Measurements from ENCODE around the gene CD70.
"Not testable (repeated sequence)": the region's sequence is repeated elsewhere in the genome, so short reads cannot be mapped to it uniquely, and the experiment has no call there.

Gene CD70

DNA sequence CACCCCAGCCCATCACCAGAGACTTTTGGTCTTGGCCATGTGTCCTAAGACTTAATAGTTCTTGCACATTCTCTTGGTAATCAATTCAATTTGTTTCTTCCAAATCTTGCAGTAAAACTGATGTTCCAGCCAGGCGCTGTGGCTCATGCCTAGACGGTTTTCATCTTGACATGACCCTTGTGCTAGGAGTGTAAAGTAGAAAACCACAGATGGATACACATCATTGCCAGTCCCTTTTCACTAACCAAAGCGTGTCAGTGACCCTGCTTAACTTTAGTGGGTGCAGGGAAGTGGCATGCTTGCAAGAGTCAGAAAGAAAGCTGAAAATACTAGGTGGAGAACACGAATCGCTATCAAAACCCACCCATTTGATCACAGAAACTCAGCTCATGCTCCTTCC, 18.0 kb upstream of the CD70 start:
- Histone ChIP-seq H3K27me3 (ENCODE audit: control insufficient read depth, insufficient read depth, low read length) (no peaks in the 10 kb centered on the region), H3K9me3 (ENCODE audit: control insufficient read depth, insufficient read depth, low read length) (no peaks in the 10 kb centered on the region), H3K4me3 (ENCODE audit: low read depth, low read length) (no peak overlapping the region), H3K36me3 (ENCODE audit: control insufficient read depth, insufficient read depth, low read length) (no peaks in the 10 kb centered on the region), H3K4me1 (ENCODE audit: control insufficient read depth, insufficient read depth, low read length) (no peaks in the 10 kb centered on the region), H3K9ac (ENCODE audit: low read depth, low read length) (no peak overlapping the region)

DNA sequence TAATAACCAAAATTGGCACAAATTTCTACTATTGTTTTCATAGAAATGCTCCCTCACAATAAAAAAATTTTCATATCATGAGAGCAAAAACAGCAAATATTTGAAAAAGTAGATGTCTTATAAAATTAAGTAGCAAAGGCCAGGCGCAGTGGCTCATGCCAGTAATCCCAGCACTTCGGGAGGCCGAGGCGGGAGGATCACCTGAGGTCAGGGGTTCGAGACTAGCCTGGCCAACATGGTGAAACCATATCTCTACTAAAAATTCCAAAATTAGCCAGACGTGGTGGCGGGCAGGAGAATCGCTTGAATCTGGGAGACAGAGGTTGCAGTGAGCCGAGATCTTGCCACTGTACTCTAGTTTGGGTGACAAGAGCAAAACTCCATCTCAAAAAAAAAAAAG, 17.2 kb upstream of the CD70 start:
- not testable (repeated sequence) for H3K4me1 ChIP-seq (ENCODE audit: control insufficient read depth, insufficient read depth, low read length); H3K36me3 ChIP-seq (ENCODE audit: control insufficient read depth, insufficient read depth, low read length); H3K9ac ChIP-seq (ENCODE audit: low read depth, low read length); H3K27me3 ChIP-seq (ENCODE audit: control insufficient read depth, insufficient read depth, low read length); H3K9me3 ChIP-seq (ENCODE audit: control insufficient read depth, insufficient read depth, low read length); H3K4me3 ChIP-seq (ENCODE audit: low read depth, low read length)

DNA sequence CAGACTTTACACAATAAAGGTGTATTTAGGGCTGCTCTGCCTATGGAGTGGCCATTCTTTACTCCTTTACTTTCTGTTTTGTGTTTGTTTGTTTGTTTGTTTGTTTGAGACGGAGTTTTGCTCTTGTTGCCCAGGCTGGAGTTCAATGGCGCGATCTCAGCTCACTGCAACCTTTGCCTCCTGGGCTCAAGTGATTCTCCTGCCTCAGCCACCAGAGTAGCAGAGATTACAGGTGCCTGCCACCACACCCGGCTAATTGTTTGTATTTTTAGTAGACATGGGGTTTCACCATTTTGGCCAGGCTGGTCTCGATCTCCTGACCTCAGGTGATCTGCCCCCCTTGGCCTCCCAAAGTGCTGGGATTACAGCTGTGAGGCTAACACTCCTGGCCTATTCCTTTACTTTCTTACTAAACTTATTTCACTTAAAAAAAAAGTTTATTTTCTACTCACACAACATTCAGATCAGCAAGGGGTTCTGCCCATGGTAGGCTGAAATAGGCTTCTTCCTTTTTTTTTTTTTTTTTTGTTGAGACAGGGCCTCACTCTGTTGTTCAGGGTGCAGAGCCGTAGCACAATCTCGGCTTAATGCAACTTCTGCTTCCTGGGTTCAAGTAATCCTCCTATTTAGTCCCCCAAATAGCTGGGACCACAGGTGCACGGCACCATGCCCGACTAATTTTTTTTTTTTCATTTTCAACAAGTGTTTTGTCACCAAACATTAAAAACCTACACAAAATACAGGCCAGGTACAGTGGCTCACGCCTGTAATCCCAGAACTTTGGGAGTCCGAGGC, 15.5 kb upstream of the CD70 start:
- H3K36me3 ChIP-seq (ENCODE audit: control insufficient read depth, insufficient read depth, low read length); H3K9me3 ChIP-seq (ENCODE audit: control insufficient read depth, insufficient read depth, low read length); H3K9ac ChIP-seq (ENCODE audit: low read depth, low read length); H3K4me1 ChIP-seq (ENCODE audit: control insufficient read depth, insufficient read depth, low read length); H3K4me3 ChIP-seq (ENCODE audit: low read depth, low read length); H3K27me3 ChIP-seq (ENCODE audit: control insufficient read depth, insufficient read depth, low read length): not testable (repeated sequence)

DNA sequence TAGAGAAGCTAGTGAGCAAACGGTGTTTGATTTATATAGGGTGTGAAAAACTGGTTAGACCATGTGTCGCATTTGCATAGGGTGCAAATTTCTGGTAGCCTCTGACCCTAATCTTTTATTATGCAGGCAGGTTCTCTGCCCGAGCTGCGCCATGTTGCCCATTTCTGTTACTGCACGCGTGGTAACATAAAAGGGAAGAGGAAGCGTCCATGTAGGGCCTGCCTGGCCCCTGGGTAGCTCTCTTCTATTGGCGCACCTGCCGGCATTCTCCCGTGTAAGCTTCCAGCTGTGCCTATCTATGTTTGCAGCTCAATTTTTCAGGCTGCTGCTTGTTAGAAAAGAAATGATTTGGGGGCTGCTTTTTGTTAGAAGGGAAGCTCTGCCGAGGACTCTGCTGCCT, 14.0 kb upstream of the CD70 start:
- Histone ChIP-seq H3K4me3 (ENCODE audit: low read depth, low read length) (no peak overlapping the region), H3K4me1 (ENCODE audit: control insufficient read depth, insufficient read depth, low read length) (no peaks in the 10 kb centered on the region), H3K9me3 (ENCODE audit: control insufficient read depth, insufficient read depth, low read length) (no peaks in the 10 kb centered on the region), H3K36me3 (ENCODE audit: control insufficient read depth, insufficient read depth, low read length) (no peaks in the 10 kb centered on the region), H3K27me3 (ENCODE audit: control insufficient read depth, insufficient read depth, low read length) (no peaks in the 10 kb centered on the region), H3K9ac (ENCODE audit: low read depth, low read length) (no peak overlapping the region)

DNA sequence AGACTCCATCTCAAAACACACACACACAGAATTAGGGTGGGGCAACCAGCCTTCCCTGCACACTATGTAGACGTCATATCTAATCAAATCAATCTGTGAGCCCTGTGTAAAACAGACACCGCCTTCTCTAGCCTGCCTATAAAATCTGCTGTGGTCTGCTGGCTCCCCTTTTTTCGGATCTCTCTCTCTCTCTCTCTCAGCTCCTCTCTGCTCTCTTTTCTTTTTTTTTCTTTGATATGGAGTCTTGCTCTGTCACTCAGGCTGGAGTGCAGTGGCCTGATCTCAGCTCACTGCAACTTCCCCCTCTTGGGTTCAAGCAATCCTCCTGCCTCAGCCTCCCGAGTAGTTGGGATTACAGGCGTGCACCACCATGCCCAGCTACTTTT, 11.8 kb upstream of the CD70 start:
- no peaks in the 10 kb centered on the region for H3K9me3 ChIP-seq (ENCODE audit: control insufficient read depth, insufficient read depth, low read length)
- H3K27me3 ChIP-seq (ENCODE audit: control insufficient read depth, insufficient read depth, low read length): no peaks in the 10 kb centered on the region
- H3K4me3 ChIP-seq (ENCODE audit: low read depth, low read length): no peak overlapping the region
- H3K4me1 ChIP-seq (ENCODE audit: control insufficient read depth, insufficient read depth, low read length): no peaks in the 10 kb centered on the region
- H3K36me3 ChIP-seq (ENCODE audit: control insufficient read depth, insufficient read depth, low read length): no peaks in the 10 kb centered on the region
- H3K9ac ChIP-seq (ENCODE audit: low read depth, low read length): no peak overlapping the region

DNA sequence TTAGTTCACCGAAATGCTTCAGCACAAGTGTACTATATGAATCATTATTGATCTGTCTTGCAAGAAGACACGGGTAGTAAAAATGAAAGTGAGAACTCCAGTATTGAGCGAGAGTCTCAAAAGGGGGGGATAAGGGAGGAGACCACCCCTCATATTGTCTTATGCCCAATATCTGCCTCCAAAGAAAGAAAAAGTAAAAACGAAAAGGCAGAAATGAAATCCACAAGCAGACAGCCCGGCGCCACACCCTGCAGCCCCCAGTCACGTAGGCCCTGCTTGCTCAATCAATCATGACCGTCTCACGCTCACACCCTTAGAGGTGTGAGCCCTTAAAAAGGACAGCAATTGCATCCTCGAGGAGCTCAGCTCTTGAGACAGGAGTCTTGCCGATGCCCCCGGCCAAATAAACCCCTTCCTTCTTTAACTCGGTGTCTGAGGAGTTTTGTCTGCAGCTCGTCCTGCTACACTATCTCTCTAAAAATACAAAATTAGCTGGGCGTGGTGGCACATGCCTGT, 10.6 kb upstream of the CD70 start:
- not testable (repeated sequence) for H3K36me3 ChIP-seq (ENCODE audit: control insufficient read depth, insufficient read depth, low read length); H3K27me3 ChIP-seq (ENCODE audit: control insufficient read depth, insufficient read depth, low read length); H3K9ac ChIP-seq (ENCODE audit: low read depth, low read length); H3K4me3 ChIP-seq (ENCODE audit: low read depth, low read length); H3K9me3 ChIP-seq (ENCODE audit: control insufficient read depth, insufficient read depth, low read length); H3K4me1 ChIP-seq (ENCODE audit: control insufficient read depth, insufficient read depth, low read length)

DNA sequence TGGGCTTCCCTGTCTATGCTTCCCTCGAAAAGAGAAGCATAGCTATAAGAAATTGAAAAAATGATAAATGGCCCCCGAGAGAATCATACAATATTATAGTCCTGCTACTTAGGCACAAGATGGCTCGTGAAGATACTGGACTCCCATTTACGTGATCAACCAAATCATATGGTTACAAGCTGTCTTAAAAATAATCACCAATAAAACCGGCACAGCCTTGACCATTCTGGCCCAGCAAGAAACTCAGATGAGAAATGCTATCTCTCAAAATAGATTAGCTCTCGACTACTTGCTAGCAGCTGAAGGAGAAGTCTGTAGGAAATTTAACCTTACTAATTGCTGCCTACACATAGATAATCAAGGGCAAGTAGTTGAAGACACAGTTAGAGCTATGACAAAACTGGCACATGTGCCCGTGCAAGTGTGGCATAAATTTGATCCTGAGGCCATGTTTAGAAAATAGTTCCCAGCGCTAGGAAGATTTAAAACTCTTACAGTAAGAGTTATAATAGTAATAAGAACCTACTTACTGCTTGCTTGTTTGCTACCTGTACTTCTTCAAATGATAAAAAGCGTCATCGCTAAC, 10.1 kb upstream of the CD70 start:
- H3K36me3 ChIP-seq (ENCODE audit: control insufficient read depth, insufficient read depth, low read length); H3K4me3 ChIP-seq (ENCODE audit: low read depth, low read length); H3K9ac ChIP-seq (ENCODE audit: low read depth, low read length); H3K9me3 ChIP-seq (ENCODE audit: control insufficient read depth, insufficient read depth, low read length); H3K4me1 ChIP-seq (ENCODE audit: control insufficient read depth, insufficient read depth, low read length); H3K27me3 ChIP-seq (ENCODE audit: control insufficient read depth, insufficient read depth, low read length): not testable (repeated sequence)

DNA sequence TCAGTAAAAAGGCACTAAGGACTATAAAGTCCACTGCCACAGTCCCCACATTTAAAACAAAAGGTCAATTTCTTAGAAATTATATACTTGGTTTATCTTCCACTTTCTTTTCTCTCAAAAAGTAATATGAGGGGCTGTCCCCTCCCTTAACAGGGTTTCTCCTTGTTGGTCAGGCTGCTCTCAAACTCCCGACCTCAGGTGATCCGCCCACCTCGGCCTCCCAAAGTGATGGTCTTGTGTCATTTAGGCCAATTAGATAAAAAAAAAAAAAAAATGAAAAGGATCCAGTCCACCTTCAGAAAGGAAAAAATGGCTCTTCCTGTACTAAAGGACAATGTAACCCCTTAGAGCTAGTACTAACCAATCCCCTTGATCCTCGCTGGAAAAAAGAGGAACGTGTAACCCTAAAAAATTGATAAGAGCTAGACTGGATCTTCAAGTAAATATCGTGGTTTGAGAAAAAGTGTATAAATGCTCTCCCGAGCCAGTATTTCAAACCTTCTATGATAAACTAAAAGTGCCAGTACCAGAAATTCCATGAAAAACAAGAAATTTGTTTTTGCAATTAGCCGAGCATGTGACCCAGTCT, 9.0 kb upstream of the CD70 start:
- Histone ChIP-seq H3K4me1 (ENCODE audit: control insufficient read depth, insufficient read depth, low read length) (no peaks in the 10 kb centered on the region), H3K9me3 (ENCODE audit: control insufficient read depth, insufficient read depth, low read length) (no peaks in the 10 kb centered on the region), H3K27me3 (ENCODE audit: control insufficient read depth, insufficient read depth, low read length) (no peaks in the 10 kb centered on the region), H3K4me3 (ENCODE audit: low read depth, low read length) (no peak overlapping the region), H3K36me3 (ENCODE audit: control insufficient read depth, insufficient read depth, low read length) (no peaks in the 10 kb centered on the region), H3K9ac (ENCODE audit: low read depth, low read length) (no peak overlapping the region)

DNA sequence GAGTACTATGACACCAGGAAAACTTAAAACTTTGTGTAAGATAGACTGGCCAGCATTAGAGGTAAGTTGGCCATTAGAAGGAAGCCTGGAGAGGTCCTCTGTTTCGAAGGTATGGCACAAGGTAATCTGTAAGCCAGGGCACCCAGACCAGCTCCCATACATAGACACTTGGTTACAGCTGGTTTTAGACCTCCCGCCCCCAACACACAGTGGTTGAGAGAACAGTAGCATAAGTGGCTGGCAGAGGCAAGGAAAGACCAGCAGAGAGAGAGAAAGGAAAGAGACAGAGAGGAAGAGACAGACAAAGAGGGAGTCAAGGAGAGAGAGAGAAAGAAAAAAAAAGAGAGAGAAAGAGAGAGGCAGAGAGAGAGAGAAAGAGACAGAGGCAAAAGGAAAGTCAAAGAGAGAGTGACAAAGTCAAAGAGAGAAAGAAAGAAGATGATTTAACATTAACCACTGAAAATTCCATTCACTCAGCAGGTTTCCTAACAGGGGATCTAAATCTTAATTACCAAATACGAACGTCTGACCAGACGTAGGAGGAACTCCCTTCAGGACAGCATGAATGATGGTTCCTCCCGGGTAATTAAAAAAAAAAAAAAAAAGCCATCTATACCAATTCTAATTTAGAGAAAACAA, 7.4 kb upstream of the CD70 start:
- H3K27me3 ChIP-seq (ENCODE audit: control insufficient read depth, insufficient read depth, low read length): peaks cover 11% of the 10 kb centered on the region
- not testable (repeated sequence) for H3K4me3 ChIP-seq (ENCODE audit: low read depth, low read length); H3K9ac ChIP-seq (ENCODE audit: low read depth, low read length); H3K9me3 ChIP-seq (ENCODE audit: control insufficient read depth, insufficient read depth, low read length); H3K4me1 ChIP-seq (ENCODE audit: control insufficient read depth, insufficient read depth, low read length); H3K36me3 ChIP-seq (ENCODE audit: control insufficient read depth, insufficient read depth, low read length)

DNA sequence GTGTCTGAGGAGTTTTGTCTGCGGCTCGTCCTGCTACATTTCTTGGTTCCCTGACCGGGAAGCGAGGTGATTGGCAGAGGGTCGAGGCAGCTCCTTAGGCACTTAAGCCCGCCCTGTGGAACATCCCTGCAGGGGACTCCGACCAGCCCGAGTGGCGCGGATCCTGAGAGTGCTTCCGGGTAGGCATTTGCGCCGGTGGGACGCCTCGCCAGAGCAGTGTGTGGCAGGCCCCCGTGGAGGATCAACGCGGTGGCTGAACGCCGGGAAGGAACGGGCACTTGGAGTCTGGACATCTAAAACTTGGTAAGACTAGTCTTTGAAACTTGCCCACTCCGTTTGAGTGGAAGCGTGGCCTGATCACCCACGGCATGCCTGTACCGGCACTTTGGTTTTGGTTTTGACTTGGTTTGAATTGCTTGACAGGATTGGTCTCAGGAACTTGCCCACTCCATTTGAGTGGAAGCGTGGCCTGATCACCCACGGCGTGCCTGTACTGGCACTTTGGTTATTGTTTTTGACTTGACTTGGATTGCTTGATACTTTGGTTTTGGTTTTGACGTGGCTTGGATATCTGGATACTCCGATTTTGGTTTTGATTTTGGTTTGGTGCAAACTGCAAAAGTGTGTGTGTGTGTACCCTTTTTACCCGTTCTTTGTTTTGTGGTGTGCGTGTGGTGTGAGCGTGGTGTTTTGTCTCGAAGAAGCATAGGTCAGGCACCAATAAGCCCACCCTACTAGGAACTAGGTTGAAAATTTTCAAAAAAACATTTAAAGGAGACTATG, 6.7 kb upstream of the CD70 start:
- H3K4me3 ChIP-seq (ENCODE audit: low read depth, low read length); H3K9ac ChIP-seq (ENCODE audit: low read depth, low read length); H3K36me3 ChIP-seq (ENCODE audit: control insufficient read depth, insufficient read depth, low read length); H3K9me3 ChIP-seq (ENCODE audit: control insufficient read depth, insufficient read depth, low read length); H3K4me1 ChIP-seq (ENCODE audit: control insufficient read depth, insufficient read depth, low read length): not testable (repeated sequence)
- peaks cover 14% of the 10 kb centered on the region for H3K27me3 ChIP-seq (ENCODE audit: control insufficient read depth, insufficient read depth, low read length)

DNA sequence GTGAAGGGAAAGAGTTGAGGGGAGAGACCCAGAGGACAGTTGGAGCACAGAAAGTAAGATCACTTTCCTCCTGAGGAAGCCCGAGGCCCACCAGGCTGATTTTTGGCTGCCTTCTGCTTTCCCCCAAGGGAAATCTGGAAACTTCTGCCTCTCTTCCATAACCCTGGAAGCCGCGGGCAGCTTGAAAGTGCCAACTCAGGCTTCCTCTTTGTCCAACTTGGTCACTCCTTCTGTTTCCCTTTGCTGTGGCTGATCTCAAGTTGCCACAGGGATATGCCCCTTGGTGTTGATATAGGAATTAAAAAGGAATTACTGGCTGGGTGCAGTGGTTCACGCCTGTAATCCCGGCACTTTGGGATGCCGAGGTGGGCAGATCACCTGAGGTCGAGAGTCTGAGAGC, 5.7 kb upstream of the CD70 start:
- Histone ChIP-seq H3K4me3 (ENCODE audit: low read depth, low read length) (no peak overlapping the region), H3K9ac (ENCODE audit: low read depth, low read length) (no peak overlapping the region), H3K36me3 (ENCODE audit: control insufficient read depth, insufficient read depth, low read length) (no peaks in the 10 kb centered on the region), H3K27me3 (ENCODE audit: control insufficient read depth, insufficient read depth, low read length) (peaks cover 19% of the 10 kb centered on the region), H3K9me3 (ENCODE audit: control insufficient read depth, insufficient read depth, low read length) (no peaks in the 10 kb centered on the region), H3K4me1 (ENCODE audit: control insufficient read depth, insufficient read depth, low read length) (no peaks in the 10 kb centered on the region)

Measured in iPS-15b (cell line).